Loucy (cell line): Measurements from ENCODE around the gene STPG3.

Source experiments
- CTCF ChIP-seq: fragments of 200-600 bp; sonication (generic); conservative IDR thresholded peaks from 2 replicates; pipeline ENCODE4 v1.5.1; 2014; ENCODE audit warnings: mild to moderate bottlenecking, antibody characterized with exemption, low read length
- EZH2phosphoT487 ChIP-seq: fragments of 200-600 bp; IDR thresholded peaks from 2 replicates; pipeline ENCODE4 v1.6.1; 2018; ENCODE audit warnings: antibody characterized with exemption, mild to moderate bottlenecking, moderate library complexity, borderline replicate concordance

GRCh38 chr9:137276473-137277328 lies 25.6 kb downstream of the STPG3 start:
- TF ChIP-seq CTCF, result no peak
- TF ChIP-seq EZH2phosphoT487, result no peak
